Colonic mucosa (tissue), 4 donors: Measurements from ENCODE around the gene SHLD1. TPM values are rescaled to one million over a fixed set of nuclear protein-coding genes. Genes with fewer than 3 reads are reported as not detected.
"Not testable (repeated sequence)": the region's sequence is repeated elsewhere in the genome, so short reads cannot be mapped to it uniquely, and the experiment has no call there.

Experiments used
- DNase-seq: peaks from one replicate; pipeline ENCODE4 v3.0.0-alpha.2; 2020
- H3K27ac ChIP-seq: fragments of 200-600 bp; one replicate; pipeline ENCODE4 v1.8.0; 2021
- H3K27me3 ChIP-seq: fragments of 200-600 bp; one replicate; pipeline ENCODE4 v1.8.0; 2021
- H3K36me3 ChIP-seq: fragments of 200-600 bp; one replicate; pipeline ENCODE4 v1.8.0; 2021
- H3K4me1 ChIP-seq: fragments of 200-600 bp; one replicate; pipeline ENCODE4 v1.8.0; 2021; ENCODE audit warnings: mild to moderate bottlenecking
- H3K4me3 ChIP-seq: fragments of 200-600 bp; one replicate; pipeline ENCODE4 v1.8.0; 2021
- H3K9ac ChIP-seq, 2 donors: one replicate each; pipeline ENCODE4 v1.7.0; 2013; ENCODE audit warnings: control low read depth in 2 of 2, low read depth in 2 of 2, low read length in 2 of 2
- H3K9me3 ChIP-seq: fragments of 200-600 bp; one replicate; pipeline ENCODE4 v1.8.0; 2021
- intact Hi-C: fragments of 100-400 bp; cut with DNase I; formaldehyde crosslinking; loops from one replicate; pipeline ENCODE4 v1.14.1; 2022
- total RNA-seq, 2 donors: library from RNA; stranded (reverse); fragmentation: NEBNext Ultra II Directional in 1 of 2; extraction: Animal tissue kit (Norgen Biotek cat#: 25700) in 1 of 2; gene quantifications; one replicate each; pipeline ENCODE4 v1.2.1, GENCODE V29; 2021
- TF ChIP-seq, protein P1 (sequence below): fragments of 200-600 bp; IDR thresholded peaks from one replicate; pipeline ENCODE4 v1.8.0; 2022; ENCODE audit warnings: antibody characterized with exemption, mild to moderate bottlenecking
- donor health status: healthy.
- donor health status: DM: no; HTN: no; CAD: no.
- donor health status: DM: no; HTN: no; CAD: no.

Gene SHLD1
- total RNA-seq, 2 donors from 2014 or later, result 4.0 to 9.1 TPM

DNA sequence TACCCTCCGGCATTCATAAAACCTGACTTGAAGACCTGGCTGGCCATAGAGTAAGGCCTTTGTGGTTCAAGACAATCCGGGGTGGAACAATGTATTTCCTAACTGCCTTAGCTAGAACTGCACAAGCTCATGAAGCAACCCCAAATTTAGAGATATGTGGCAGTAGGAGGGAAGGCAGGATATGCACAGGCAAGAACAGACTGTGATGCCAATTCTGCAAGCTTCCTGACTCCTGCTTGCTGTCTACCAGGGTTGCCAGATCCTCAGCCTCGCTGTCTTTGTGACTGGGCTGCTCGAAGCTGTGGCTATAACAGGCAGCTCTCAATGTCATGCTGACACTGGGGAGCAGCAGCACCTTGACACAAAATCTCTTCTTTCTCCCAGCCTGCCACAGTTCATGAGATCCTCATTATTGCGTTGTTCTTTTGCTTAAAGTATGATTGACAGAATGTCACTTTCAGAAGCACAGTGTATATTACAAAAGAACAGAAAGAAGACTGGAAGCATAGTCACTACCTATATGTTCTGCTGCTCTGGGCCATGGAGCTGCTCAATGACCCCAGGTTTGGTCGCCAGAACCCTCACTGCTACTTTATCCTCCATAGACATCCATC, 18.3 kb upstream of the SHLD1 start:
- Histone ChIP-seq H3K9ac (no peak overlapping the region), H3K4me3 (no peak overlapping the region), H3K27ac (no peak overlapping the region), H3K9me3 (no peaks in the 10 kb centered on the region), H3K27me3 (no peaks in the 10 kb centered on the region), H3K4me1 (peaks cover 5% of the 10 kb centered on the region), H3K36me3 (no peaks in the 10 kb centered on the region)
- intact Hi-C loops, result no loop called here
- no peak for DNase-seq
- TF ChIP-seq, protein P1, sequence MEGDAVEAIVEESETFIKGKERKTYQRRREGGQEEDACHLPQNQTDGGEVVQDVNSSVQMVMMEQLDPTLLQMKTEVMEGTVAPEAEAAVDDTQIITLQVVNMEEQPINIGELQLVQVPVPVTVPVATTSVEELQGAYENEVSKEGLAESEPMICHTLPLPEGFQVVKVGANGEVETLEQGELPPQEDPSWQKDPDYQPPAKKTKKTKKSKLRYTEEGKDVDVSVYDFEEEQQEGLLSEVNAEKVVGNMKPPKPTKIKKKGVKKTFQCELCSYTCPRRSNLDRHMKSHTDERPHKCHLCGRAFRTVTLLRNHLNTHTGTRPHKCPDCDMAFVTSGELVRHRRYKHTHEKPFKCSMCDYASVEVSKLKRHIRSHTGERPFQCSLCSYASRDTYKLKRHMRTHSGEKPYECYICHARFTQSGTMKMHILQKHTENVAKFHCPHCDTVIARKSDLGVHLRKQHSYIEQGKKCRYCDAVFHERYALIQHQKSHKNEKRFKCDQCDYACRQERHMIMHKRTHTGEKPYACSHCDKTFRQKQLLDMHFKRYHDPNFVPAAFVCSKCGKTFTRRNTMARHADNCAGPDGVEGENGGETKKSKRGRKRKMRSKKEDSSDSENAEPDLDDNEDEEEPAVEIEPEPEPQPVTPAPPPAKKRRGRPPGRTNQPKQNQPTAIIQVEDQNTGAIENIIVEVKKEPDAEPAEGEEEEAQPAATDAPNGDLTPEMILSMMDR, result no peak

DNA sequence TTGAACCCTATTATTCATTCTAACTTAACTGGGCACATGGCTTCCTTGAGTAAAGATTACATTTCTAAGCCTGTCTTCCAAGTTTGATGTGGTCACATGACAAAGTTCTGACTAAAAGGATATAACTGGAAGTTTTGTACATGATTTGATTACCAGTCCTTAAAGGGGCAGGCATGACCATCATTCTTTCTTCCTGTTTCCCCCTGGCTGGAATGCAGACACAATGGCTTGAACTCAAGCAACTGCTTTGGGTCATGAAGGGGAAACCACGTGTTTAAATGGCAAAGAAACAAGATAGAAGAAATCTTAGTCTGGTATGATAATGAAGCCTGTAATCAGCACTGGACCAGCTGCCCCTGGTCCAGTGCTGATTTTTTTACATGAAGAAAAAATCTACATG, 15.6 kb upstream of the SHLD1 start:
- Histone ChIP-seq H3K36me3 (no peaks in the 10 kb centered on the region), H3K27ac (no peak overlapping the region), H3K4me3 (no peak overlapping the region), H3K9ac (no peak overlapping the region), H3K27me3 (no peaks in the 10 kb centered on the region), H3K4me1 (peaks cover 16% of the 10 kb centered on the region), H3K9me3 (no peaks in the 10 kb centered on the region)
- TF ChIP-seq, protein P1, result no peak
- intact Hi-C loops, result no loop called here
- DNase-seq, result no peak

DNA sequence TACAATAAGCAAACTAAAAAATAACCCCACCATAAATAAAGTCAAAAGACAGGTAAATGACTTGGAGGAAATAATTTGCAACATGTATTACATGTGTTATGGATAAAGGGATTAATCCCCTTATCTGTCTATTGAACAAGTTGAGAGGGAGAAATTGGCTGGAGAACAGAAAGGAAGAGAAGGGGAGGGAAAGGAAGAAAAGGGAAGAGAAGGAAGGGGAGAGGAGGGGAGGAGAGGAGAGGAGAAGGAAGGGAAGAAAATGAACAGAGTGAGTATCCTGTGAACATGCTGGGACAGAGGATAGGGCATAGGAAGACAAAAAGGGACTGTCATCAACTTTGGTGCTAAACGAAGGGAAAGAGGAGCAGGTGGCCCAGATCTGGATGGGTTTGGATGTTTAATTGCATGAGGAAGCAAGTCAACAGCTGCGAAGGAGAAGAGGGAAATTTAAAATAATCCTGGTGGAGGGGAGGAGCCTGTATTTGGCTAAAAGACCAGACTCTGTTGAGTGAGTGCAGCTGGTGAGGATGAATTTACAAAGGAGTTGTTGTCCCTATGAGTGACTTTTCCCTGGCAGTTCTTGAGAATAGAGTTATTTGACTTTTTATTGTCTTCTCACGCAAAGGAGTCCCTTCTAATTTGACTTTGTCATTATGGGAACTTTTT, 14.2 kb upstream of the SHLD1 start:
- TF ChIP-seq, protein P1, result no peak
- Histone ChIP-seq H3K4me3 (no peak overlapping the region), H3K36me3 (no peaks in the 10 kb centered on the region), H3K4me1 (peaks cover 16% of the 10 kb centered on the region), H3K9ac (no peak overlapping the region), H3K27ac (peak overlapping the region; percentile 45), H3K9me3 (no peaks in the 10 kb centered on the region), H3K27me3 (no peaks in the 10 kb centered on the region)
- peak; percentile 45 for DNase-seq
- intact Hi-C loops, result no loop called here

DNA sequence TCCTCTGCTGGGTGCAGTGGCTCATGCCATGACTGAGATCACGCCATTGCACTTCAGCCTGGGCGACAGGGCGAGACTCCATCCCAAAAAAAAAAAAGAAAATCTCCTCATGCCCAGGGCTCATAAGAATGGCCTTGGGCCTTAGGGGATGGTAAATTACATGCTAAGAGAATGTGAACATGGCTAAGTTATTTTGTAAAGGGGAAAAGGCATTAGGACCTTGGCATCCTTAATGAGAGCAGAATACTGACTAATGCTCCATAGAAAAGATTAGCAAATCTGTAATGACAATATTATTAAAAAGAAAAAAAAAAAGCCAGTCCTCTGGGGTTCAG, 12.6 kb upstream of the SHLD1 start:
- H3K9ac ChIP-seq, result peak overlapping the region in 1 of 2 donors; percentile 52
- H3K27me3 ChIP-seq, result no peaks in the 10 kb centered on the region
- DNase-seq, result no peak
- H3K4me3 ChIP-seq, result no peak overlapping the region
- peak overlapping the region; percentile 45 for H3K27ac ChIP-seq
- H3K4me1 ChIP-seq, result peaks cover 16% of the 10 kb centered on the region
- H3K9me3 ChIP-seq, result no peaks in the 10 kb centered on the region
- TF ChIP-seq, protein P1, result no peak
- no peaks in the 10 kb centered on the region for H3K36me3 ChIP-seq
- intact Hi-C loops, result no loop called here

DNA sequence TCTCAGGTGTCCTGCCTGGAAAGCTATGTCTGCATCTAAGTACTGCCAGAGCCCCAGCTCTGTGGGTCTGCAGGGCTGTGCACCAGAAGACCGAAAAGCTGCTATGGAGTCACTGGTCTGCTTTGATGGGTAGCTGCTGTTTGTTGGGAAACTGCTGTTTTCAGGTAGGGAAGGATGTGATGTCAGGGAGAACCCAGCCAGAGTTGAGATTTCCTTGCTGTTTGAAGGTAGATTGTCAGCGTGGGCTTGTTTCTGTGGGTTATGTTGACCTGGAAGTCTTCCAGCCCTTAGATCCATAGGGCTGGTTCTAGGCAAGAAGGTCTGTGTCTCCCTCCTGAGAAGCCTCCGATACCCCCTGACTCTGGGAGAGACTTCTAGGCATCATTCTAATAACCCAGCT, 12.2 kb upstream of the SHLD1 start:
- Histone ChIP-seq H3K4me1 (peaks cover 16% of the 10 kb centered on the region), H3K27ac (peak overlapping the region; percentile 45), H3K4me3 (no peak overlapping the region), H3K9ac (no peak overlapping the region), H3K9me3 (no peaks in the 10 kb centered on the region), H3K36me3 (no peaks in the 10 kb centered on the region), H3K27me3 (no peaks in the 10 kb centered on the region)
- DNase-seq, result no peak
- TF ChIP-seq, protein P1, result no peak
- intact Hi-C loops, result no loop called here

DNA sequence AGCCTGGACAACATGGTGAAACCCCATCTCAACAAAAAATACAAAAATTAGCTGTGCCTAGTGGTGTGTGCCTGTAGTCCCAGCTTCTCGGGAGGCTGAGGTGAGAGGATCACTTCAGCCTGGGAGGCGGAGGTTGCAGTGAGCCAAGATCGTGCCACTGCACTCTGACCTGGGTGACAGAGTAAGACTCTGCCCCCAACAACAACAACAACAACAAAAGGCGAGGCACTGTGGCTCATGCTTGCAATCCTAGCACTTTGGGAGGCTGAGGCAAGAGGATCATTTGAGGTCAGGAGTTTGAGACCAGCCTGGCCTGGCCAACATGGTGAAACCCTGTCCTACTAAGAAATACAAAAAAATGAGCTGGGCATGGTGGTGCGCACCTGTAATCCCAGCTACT, 9.6 kb upstream of the SHLD1 start:
- intact Hi-C loops, H3K36me3 ChIP-seq, H3K9me3 ChIP-seq, H3K4me3 ChIP-seq, DNase-seq, H3K27ac ChIP-seq, H3K9ac ChIP-seq, H3K27me3 ChIP-seq: not testable (repeated sequence)
- H3K4me1 ChIP-seq, result peaks cover 16% of the 10 kb centered on the region
